OCI-LY3 (cell line): ENCODE data around the gene SLC8A1.

Source experiments
- H2AFZ ChIP-seq: fragments of 200-600, 300-600 bp; shearing (Covaris generic); 2 replicates; pipeline ENCODE4 v1.6.0; 2014; ENCODE audit warnings: antibody characterized with exemption, low read depth, low read length
- H3K27ac ChIP-seq: fragments of 200-600, 300-600 bp; sonication (generic); 2 replicates; pipeline ENCODE4 v1.5.1; 2014; ENCODE audit warnings: mild to moderate bottlenecking, low read length, moderate library complexity, mixed read lengths
- H3K27me3 ChIP-seq: fragments of 200-600, 300-600 bp; sonication (generic); 2 replicates; pipeline ENCODE4 v1.6.1; 2014; ENCODE audit warnings: low read depth, low read length, mixed read lengths
- H3K36me3 ChIP-seq: fragments of 200-600, 300-600 bp; sonication (generic); replicated peaks from 2 replicates; pipeline ENCODE3; 2014; ENCODE audit warnings: low read depth, low read length, mixed read lengths
- H3K4me1 ChIP-seq: fragments of 300-600, 200-600 bp; sonication (generic); 2 replicates; pipeline ENCODE4 v1.6.1; 2014; ENCODE audit warnings: low read length, mixed read lengths
- H3K4me2 ChIP-seq: fragments of 200-600, 300-600 bp; sonication (generic); 2 replicates; pipeline ENCODE4 v1.6.1; 2014; ENCODE audit warnings: low read length, mixed read lengths
- H3K4me3 ChIP-seq: fragments of 300-600, 200-600 bp; sonication (generic); 2 replicates; pipeline ENCODE4 v1.5.1; 2014; ENCODE audit warnings: antibody characterized with exemption, mild to moderate bottlenecking, low read length, moderate library complexity
- H3K79me2 ChIP-seq: fragments of 300-600, 200-600 bp; shearing (Covaris generic); 2 replicates; pipeline ENCODE4 v1.6.1; 2014; ENCODE audit warnings: mild to moderate bottlenecking, low read length, mixed read lengths
- H3K9ac ChIP-seq: fragments of 300-600, 200-600 bp; shearing (Covaris generic); 2 replicates; pipeline ENCODE4 v1.6.0; 2014; ENCODE audit warnings: mild to moderate bottlenecking, low read length, moderate library complexity
- H3K9me3 ChIP-seq: fragments of 200-600, 300-600 bp; shearing (Covaris generic); 2 replicates; pipeline ENCODE4 v1.6.1; 2014; ENCODE audit warnings: low read length, mixed read lengths; ENCODE audit not compliant: insufficient read depth
- H4K20me1 ChIP-seq: fragments of 200-600, 300-600 bp; sonication (generic); 2 replicates; pipeline ENCODE4 v1.6.1; 2016; ENCODE audit warnings: low read length, mixed read lengths; ENCODE audit not compliant: insufficient read depth
- EZH2phosphoT487 ChIP-seq: fragments of 200-600 bp; shearing (Covaris generic); IDR thresholded peaks from 2 replicates; pipeline ENCODE4 v1.6.1; 2018; ENCODE audit warnings: antibody characterized with exemption, mixed run types, low read depth
- TF ChIP-seq, protein P1 (sequence below): fragments of 200-600, 300-600 bp; sonication (generic); IDR thresholded peaks from 2 replicates; pipeline ENCODE4 v1.5.1; 2014; ENCODE audit warnings: antibody characterized with exemption, low read length, low read depth

The SLC8A1 gene

DNA sequence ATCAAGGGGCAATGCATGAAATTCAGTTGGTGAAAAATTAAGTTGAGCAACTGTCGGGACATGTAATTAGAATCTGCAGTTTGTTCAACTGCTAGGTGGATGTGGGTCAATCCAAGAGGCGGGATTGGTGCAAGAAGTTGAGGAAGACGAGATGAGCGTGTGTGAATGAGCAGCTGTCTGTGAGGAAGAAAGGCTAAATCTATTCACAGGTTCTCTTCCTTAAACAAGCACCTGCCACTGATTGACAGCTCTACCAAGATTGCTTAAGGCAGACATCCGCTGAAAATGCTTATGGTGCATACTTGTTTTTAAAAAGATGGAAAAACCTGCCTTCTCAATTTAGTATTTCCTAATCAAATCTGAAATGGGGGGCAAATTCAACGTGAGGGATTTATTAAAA lies 349.4 kb downstream of the SLC8A1 start:
- Histone ChIP-seq H3K4me1 (peaks cover 31% of the 10 kb centered on the region), H3K9me3 (no peaks in the 10 kb centered on the region), H4K20me1 (no peaks in the 10 kb centered on the region), H3K27me3 (peaks cover 39% of the 10 kb centered on the region), H3K36me3 (no peaks in the 10 kb centered on the region), H3K4me2 (peak overlapping the region; percentile 42; the same call in 1 of the 2 replicates), H2AFZ (no peak overlapping the region), H3K4me3 (no peak overlapping the region), H3K9ac (no peak overlapping the region), H3K27ac (no peak overlapping the region), H3K79me2 (no peaks in the 10 kb centered on the region)
- TF ChIP-seq, protein P1, sequence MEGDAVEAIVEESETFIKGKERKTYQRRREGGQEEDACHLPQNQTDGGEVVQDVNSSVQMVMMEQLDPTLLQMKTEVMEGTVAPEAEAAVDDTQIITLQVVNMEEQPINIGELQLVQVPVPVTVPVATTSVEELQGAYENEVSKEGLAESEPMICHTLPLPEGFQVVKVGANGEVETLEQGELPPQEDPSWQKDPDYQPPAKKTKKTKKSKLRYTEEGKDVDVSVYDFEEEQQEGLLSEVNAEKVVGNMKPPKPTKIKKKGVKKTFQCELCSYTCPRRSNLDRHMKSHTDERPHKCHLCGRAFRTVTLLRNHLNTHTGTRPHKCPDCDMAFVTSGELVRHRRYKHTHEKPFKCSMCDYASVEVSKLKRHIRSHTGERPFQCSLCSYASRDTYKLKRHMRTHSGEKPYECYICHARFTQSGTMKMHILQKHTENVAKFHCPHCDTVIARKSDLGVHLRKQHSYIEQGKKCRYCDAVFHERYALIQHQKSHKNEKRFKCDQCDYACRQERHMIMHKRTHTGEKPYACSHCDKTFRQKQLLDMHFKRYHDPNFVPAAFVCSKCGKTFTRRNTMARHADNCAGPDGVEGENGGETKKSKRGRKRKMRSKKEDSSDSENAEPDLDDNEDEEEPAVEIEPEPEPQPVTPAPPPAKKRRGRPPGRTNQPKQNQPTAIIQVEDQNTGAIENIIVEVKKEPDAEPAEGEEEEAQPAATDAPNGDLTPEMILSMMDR: no peak
- TF ChIP-seq EZH2phosphoT487: no peak

DNA sequence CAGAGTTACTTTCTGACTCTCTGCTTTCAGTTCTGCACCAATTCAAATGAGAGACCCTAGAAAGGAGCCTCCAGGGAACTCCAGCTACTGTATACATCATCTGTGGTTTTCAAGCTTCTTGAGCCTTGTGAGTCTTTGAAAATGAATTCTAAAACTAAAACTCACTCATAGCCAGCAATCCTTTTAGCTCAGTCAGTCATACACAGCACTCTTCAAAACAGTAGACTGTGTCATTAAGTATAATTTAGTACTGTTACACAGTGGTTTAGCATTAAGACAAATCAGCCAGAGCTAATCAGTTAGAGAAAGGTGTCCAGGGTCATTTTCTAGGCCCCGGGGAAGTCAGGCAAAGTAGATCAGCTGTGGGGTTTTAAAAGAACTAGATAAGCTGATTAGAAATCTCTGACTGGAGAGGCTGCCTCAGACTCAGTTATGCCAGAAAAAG lies 350.7 kb downstream of the SLC8A1 start:
- H3K4me3 ChIP-seq: no peak overlapping the region
- no peaks in the 10 kb centered on the region for H3K36me3 ChIP-seq
- no peak for TF ChIP-seq EZH2phosphoT487
- TF ChIP-seq, protein P1: no peak
- no peak overlapping the region for H2AFZ ChIP-seq
- H3K9ac ChIP-seq: no peak overlapping the region
- H3K4me2 ChIP-seq: peak overlapping the region; percentile 42
- peaks cover 42% of the 10 kb centered on the region for H3K27me3 ChIP-seq
- peaks cover 31% of the 10 kb centered on the region for H3K4me1 ChIP-seq
- no peaks in the 10 kb centered on the region for H3K79me2 ChIP-seq
- no peaks in the 10 kb centered on the region for H3K9me3 ChIP-seq
- H4K20me1 ChIP-seq: no peaks in the 10 kb centered on the region
- peak overlapping the region; percentile 65 for H3K27ac ChIP-seq

DNA sequence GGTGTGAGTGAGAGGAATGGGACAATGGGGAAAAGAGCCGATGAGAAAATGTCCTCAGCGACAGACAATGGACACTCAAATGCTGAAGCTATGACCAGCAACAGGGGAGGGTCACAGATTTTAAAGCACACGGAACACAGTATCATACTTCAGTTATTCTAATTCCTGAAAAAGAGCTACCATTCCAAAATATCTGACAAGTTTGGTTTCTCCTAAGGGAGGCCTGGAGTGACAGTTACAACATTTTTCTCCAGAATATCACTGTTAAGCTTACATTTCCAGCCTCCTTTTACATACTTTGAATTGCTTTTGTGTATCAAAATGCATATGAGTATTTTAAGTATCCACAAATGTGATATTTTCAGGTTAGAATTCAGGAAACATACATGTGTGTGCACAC lies 351.2 kb downstream of the SLC8A1 start:
- peak overlapping the region; percentile 42 for H3K4me2 ChIP-seq
- H3K9me3 ChIP-seq: no peaks in the 10 kb centered on the region
- TF ChIP-seq, protein P1: no peak
- no peak for TF ChIP-seq EZH2phosphoT487
- peaks cover 31% of the 10 kb centered on the region for H3K4me1 ChIP-seq
- H3K36me3 ChIP-seq: no peaks in the 10 kb centered on the region
- H3K9ac ChIP-seq: no peak overlapping the region
- H3K27ac ChIP-seq: no peak overlapping the region
- H3K27me3 ChIP-seq: peaks cover 40% of the 10 kb centered on the region
- H3K4me3 ChIP-seq: no peak overlapping the region
- no peak overlapping the region for H2AFZ ChIP-seq
- H3K79me2 ChIP-seq: no peaks in the 10 kb centered on the region
- H4K20me1 ChIP-seq: no peaks in the 10 kb centered on the region

DNA sequence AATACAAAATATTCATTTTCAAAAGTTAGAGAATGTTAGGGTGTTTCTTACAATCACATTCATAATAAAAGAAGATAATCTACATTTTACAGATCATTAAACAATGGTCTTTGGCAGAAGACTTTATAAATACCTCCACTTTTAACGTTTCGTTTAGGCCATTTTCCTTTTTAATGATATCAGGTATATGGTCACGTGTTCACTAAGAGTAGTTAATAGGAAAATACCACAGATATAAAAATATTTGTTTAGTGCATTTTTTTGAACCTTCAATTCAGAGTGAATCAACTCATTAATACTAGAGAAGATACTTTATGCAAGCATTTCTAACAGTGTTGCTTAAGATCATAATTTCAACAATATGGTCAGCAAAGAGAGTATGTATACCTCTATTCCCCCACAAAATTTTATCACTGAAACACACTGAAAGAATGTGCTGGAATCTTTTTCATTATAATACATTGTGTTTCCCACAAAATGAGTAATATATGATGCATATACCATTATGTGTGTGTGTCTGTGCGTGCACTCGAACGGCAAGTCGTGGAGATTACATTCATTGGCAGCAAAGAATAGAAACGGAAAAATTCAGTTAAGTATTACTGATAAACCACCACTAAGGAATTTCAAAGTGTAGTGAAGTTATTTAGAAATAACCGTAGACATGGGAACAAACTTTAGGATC lies 353.0 kb downstream of the SLC8A1 start:
- Histone ChIP-seq H3K27me3 (peaks cover 32% of the 10 kb centered on the region), H3K27ac (no peak overlapping the region), H3K4me1 (peaks cover 31% of the 10 kb centered on the region), H3K9me3 (no peaks in the 10 kb centered on the region), H3K36me3 (no peaks in the 10 kb centered on the region), H4K20me1 (no peaks in the 10 kb centered on the region), H3K79me2 (no peaks in the 10 kb centered on the region), H2AFZ (no peak overlapping the region), H3K4me3 (no peak overlapping the region), H3K4me2 (no peak overlapping the region), H3K9ac (no peak overlapping the region)
- no peak for TF ChIP-seq EZH2phosphoT487
- TF ChIP-seq, protein P1: no peak
